Thymus (tissue), 14 donors: ENCODE data around the gene BLACAT1. TPM values are rescaled to one million over a fixed set of nuclear protein-coding genes. Genes with fewer than 3 reads are reported as not detected.

Experiments
- DNase-seq, 9 donors: peaks; one replicate each; pipeline ENCODE4 v3.0.0-alpha.2; 2013; ENCODE audit warnings: low spot score in 9 of 9, low read depth in 6 of 9, missing footprints in 1 of 9
- H3K27ac ChIP-seq, 2 donors: one replicate each; pipeline ENCODE4 v1.5.1; 2013; ENCODE audit warnings: control low read depth in 1 of 2, low read depth in 1 of 2, low read length in 1 of 2, mild to moderate bottlenecking in 1 of 2, moderate library complexity in 1 of 2
- H3K27me3 ChIP-seq, 2 donors: one replicate each; pipeline ENCODE4 v1.5.1; 2013; ENCODE audit warnings: low read length in 1 of 2; ENCODE audit not compliant: control insufficient read depth in 2 of 2, insufficient read depth in 1 of 2
- H3K36me3 ChIP-seq, 2 donors: one replicate each; pipeline ENCODE4 v1.5.1; 2013; ENCODE audit warnings: low read length in 1 of 2, mild to moderate bottlenecking in 1 of 2, moderate library complexity in 1 of 2; ENCODE audit not compliant: control insufficient read depth in 2 of 2, insufficient read depth in 2 of 2
- H3K4me1 ChIP-seq, 2 donors: one replicate each; pipeline ENCODE4 v1.5.1; 2013; ENCODE audit warnings: low read length in 2 of 2; ENCODE audit not compliant: control insufficient read depth in 2 of 2, insufficient read depth in 2 of 2
- H3K4me3 ChIP-seq, 2 donors: one replicate each; pipeline ENCODE4 v1.5.1; 2013; ENCODE audit warnings: low read length in 2 of 2, control low read depth in 1 of 2, mild to moderate bottlenecking in 1 of 2
- H3K9me3 ChIP-seq, 2 donors: one replicate each; pipeline ENCODE4 v1.5.1; 2013; ENCODE audit warnings: low read length in 1 of 2, mild to moderate bottlenecking in 1 of 2; ENCODE audit not compliant: control insufficient read depth in 2 of 2, insufficient read depth in 1 of 2
- WGBS: extraction: QIAGEN DNeasy Blood & Tissue Kit; methylation state at CpG from one replicate; pipeline ENCODE4 v1.1.7; 2013; 5-methylcytosine and 5-hydroxymethylcytosine counted together
- long read RNA-seq, 10 donors: transcript quantifications; one replicate each; lab custom pipeline, GENCODE V29; 2026
- polyA plus RNA-seq: library from polyadenylated mRNA; stranded (reverse); fragments of 200-250 nt; gene quantifications from one replicate; pipeline ENCODE4 v1.2.3, GENCODE V29; 2013
- total RNA-seq: library from RNA; stranded (reverse); fragments of 120-200 nt; gene quantifications from one replicate; pipeline ENCODE4 v1.2.4, GENCODE V29; 2013
- donor health status: healthy.

BLACAT1 gene
- 0.05 TPM for total RNA-seq
- polyA plus RNA-seq: 0.14 TPM
- long read RNA-seq, donor 1: 0 reads
- long read RNA-seq, donor 2: 0 reads
- long read RNA-seq, donor 3: 0 reads
- long read RNA-seq, donor 4: 0 reads
- long read RNA-seq, donor 5, partial matches to known transcripts: 0 of 1 reads
- long read RNA-seq, donor 5, other reads (novel, unspliced or antisense): 0 of 1 reads
- long read RNA-seq, donor 6: 0 reads
- long read RNA-seq, donor 7: 0 reads
- long read RNA-seq, donor 8: 0 reads
- long read RNA-seq, donor 9: 0 reads
- long read RNA-seq, donor 10: 0 reads

GRCh38 chr1:205455581-205456382 is at the start of gene BLACAT1:
TSS of gene BLACAT1 (minus strand) at chr1:205456045.
- no peak for DNase-seq
- Histone ChIP-seq H3K4me1 (peaks cover 0 to 10% of the 10 kb centered on the region in 2 donors), H3K4me3 (peak within 1 kb of the TSS in 1 of 2 donors; percentile 29), H3K27ac (no peak within 1 kb of the TSS), H3K9me3 (no peaks in the 10 kb centered on the region), H3K36me3 (no peaks in the 10 kb centered on the region), H3K27me3 (peaks cover 59 to 94% of the 10 kb centered on the region in 2 donors)
- WGBS: 4% methylated on average over 53 of the region's 53 CpGs

- no peaks in the 10 kb centered on the region for H3K36me3 ChIP-seq
- DNase-seq: peak in 1 of 9 donors; percentile 27
- peak overlapping the region; percentile 47 to 68 for H3K4me3 ChIP-seq
- H3K27ac ChIP-seq: no peak overlapping the region
- H3K9me3 ChIP-seq: no peaks in the 10 kb centered on the region
- H3K27me3 ChIP-seq: peaks cover 3 to 23% of the 10 kb centered on the region in 2 donors
- peaks cover 9 to 18% of the 10 kb centered on the region in 2 donors for H3K4me1 ChIP-seq
- 11% methylated on average over 18 of the region's 18 CpGs for WGBS
These were observed 49.4 kb upstream of the BLACAT1 start for GRCh38 chr1:205505076-205505729.

- Histone ChIP-seq H3K27ac (no peak within 1 kb of the TSS), H3K4me3 (peak within 1 kb of the TSS; percentile 47 to 68), H3K4me1 (peaks cover 9 to 18% of the 10 kb centered on the region in 2 donors), H3K9me3 (no peaks in the 10 kb centered on the region), H3K36me3 (no peaks in the 10 kb centered on the region), H3K27me3 (peaks cover 3 to 23% of the 10 kb centered on the region in 2 donors)
- peak in 8 of 9 donors; percentile 33 to 81 (median 58) for DNase-seq
- 4% methylated on average over 41 of the region's 42 CpGs for WGBS
These were observed 48.6 kb upstream of the BLACAT1 start, which contains the start of gene CDK18 for GRCh38 chr1:205504311-205505075. TSS of gene CDK18 (plus strand) at chr1:205504669. CDS start at chr1:205523168, 18,499 bp downstream.

- Histone ChIP-seq H3K4me1 (peaks cover 9 to 18% of the 10 kb centered on the region in 2 donors), H3K27me3 (peaks cover 3 to 23% of the 10 kb centered on the region in 2 donors), H3K4me3 (no peak overlapping the region), H3K9me3 (no peaks in the 10 kb centered on the region), H3K27ac (no peak overlapping the region), H3K36me3 (no peaks in the 10 kb centered on the region)
- 93% methylated on average over 3 of the region's 3 CpGs for WGBS
- DNase-seq: no peak
These were observed 47.1 kb upstream of the BLACAT1 start for GRCh38 chr1:205502992-205503391.

GRCh38 chr1:205502111-205502810 is 46.4 kb upstream of the BLACAT1 start:
- Histone ChIP-seq H3K36me3 (no peaks in the 10 kb centered on the region), H3K27ac (no peak overlapping the region), H3K9me3 (no peaks in the 10 kb centered on the region), H3K27me3 (peaks cover 3 to 27% of the 10 kb centered on the region in 2 donors), H3K4me3 (no peak overlapping the region), H3K4me1 (peaks cover 9 to 18% of the 10 kb centered on the region in 2 donors)
- no peak for DNase-seq
- WGBS: 97% methylated on average over 3 of the region's 3 CpGs

GRCh38 chr1:205500240-205501233 is 44.7 kb upstream of the BLACAT1 start:
- DNase-seq: no peak
- H3K27ac ChIP-seq: no peak overlapping the region
- H3K4me1 ChIP-seq: peaks cover 8 to 12% of the 10 kb centered on the region in 2 donors
- H3K9me3 ChIP-seq: no peaks in the 10 kb centered on the region
- H3K27me3 ChIP-seq: peaks cover 3 to 24% of the 10 kb centered on the region in 2 donors
- H3K4me3 ChIP-seq: no peak overlapping the region
- no peaks in the 10 kb centered on the region for H3K36me3 ChIP-seq
- WGBS: 90% methylated on average over 9 of the region's 9 CpGs

GRCh38 chr1:205499789-205500188 is 43.9 kb upstream of the BLACAT1 start:
- no peaks in the 10 kb centered on the region for H3K36me3 ChIP-seq
- no peak overlapping the region for H3K4me3 ChIP-seq
- WGBS: 67% methylated on average over 3 of the region's 3 CpGs
- H3K27me3 ChIP-seq: peaks cover 3 to 21% of the 10 kb centered on the region in 2 donors
- H3K27ac ChIP-seq: no peak overlapping the region
- no peak for DNase-seq
- H3K9me3 ChIP-seq: no peaks in the 10 kb centered on the region
- peaks cover 2 to 5% of the 10 kb centered on the region in 2 donors for H3K4me1 ChIP-seq
